GM19238 (cell line): ENCODE measurements around the gene RC3H2.
"Not testable (repeated sequence)": the region's sequence is repeated elsewhere in the genome, so short reads cannot be mapped to it uniquely, and the experiment has no call there.

ENCODE experiments used
- DNase-seq: peaks from one replicate; pipeline ENCODE4 v3.0.0; 2011; ENCODE audit warnings: low spot score; ENCODE audit not compliant: insufficient read length

The RC3H2 gene

DNA sequence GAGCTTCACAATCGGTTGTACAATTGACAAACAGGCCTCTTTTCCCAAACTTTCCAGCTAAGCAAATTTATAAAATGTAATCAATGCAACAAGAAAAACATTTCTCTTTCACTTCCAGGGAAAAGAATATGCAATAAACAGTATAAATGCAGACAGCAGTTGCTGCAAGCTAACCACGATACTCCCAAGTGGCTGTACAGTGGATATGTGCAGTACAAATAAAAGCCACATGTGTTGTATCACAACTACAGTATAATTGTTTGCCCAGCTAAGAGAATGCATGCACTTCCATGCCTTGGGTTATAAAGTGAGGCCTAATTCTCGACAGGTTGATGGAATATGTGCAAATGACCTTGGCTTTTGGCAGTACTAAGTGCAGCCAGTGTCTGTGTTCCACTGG, 60.0 kb downstream of the RC3H2 start:
- no peak for DNase-seq

DNA sequence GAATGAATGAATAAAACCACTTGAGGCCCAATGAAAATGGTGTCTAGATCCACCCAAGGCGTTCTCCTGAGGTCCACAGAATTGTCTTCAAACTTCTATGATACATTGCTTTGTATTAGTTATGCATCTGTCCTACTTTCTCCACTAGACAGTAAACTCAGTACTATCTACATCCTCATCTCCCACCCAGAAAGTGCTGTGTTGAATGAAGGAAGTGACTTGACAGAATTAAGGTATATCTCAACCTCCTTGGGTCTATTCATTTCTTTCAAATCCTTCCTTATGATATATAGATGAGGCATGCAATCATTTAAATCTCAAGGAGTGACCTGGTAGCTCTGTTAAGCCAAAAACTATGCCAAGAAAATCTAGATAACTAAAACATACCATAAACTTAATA, 61.0 kb downstream of the RC3H2 start:
- DNase-seq, result no peak

DNA sequence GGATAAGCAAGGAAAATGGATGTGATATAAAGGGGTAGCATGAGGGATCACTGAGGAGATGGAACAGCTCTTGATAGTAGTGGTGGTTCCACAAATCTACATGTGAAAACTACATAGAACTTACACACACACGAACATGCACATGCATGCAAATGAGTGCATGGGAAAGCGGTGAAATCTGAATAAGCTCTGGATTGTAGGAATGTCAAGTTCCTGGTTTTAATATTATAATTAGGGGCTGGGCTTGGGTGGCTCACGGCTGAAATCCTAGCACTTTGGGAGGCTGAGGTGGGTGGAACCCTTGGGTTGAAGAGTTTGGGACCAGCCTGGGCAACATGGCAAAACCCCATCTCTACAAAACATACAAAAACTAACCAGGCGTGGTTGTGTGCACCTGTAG, 63.7 kb downstream of the RC3H2 start:
- no peak for DNase-seq

DNA sequence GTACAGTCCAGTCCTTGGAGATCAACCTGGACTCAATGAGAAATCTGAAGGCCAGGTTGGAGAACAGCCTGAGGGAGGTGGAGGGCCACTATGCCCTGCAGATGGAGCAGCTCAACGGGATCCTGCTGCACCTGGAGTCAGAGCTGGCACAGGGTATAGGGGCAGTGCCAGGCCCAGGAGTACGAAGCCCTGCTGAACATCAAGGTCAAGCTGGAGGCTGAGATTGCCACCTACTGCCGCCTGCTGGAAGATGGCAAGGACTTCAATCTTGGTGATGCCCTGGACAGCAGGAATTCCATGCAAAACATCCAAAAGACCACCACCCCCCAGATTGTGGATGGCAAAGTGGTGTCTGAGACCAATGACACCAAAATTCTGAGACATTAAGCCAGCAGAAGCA, 66.7 kb downstream of the RC3H2 start:
- not testable (repeated sequence) for DNase-seq

DNA sequence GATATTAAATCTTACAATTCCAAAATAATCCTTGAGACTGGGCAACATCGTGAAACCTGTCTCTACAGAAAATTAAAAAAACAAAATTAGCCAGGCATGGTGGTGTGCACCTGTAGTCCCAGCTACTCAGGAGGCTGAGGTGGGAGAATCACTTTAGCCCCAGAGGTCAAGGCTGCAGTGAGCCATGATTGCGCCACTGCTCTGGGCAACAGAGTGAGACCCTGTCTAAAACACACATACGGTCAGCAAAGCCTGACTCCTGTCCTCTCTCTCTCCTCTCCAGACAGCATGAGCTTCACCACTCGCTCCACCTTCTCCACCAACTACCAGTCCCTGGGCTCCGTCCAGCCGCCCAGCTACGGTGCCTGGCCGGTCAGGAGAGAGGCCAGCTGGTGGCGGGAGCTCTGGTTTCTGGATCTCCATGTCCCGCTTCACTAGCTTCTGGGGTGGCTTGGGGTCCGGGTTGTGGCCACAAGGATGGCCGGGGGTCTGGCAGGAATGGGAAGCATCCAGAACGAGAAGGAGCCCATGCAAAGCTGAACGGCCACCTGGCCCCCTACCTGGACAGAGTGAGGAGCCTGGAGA, 67.8 kb downstream of the RC3H2 start:
- no peak for DNase-seq

DNA sequence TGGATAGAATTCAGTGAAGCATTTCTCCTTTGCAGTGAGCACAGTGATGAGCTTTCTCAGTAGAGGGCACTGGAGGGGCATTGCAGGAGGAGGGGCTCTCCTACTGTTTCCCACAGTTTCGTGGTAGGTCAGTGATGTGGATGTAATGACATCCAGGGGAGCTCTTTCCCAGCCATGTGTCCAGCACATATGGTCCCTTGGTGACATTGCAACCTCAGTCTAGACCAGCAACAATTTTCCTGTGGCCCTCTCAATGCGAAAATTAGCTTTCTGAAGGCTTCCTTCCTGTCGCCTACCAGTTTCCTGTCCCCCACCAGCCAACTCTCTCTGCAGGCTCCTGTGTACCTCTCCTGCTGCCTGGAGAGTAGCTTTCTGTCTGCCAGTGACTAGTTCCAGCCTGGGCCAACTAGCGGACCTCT, 69.8 kb downstream of the RC3H2 start:
- DNase-seq, result peak; percentile 29

DNA sequence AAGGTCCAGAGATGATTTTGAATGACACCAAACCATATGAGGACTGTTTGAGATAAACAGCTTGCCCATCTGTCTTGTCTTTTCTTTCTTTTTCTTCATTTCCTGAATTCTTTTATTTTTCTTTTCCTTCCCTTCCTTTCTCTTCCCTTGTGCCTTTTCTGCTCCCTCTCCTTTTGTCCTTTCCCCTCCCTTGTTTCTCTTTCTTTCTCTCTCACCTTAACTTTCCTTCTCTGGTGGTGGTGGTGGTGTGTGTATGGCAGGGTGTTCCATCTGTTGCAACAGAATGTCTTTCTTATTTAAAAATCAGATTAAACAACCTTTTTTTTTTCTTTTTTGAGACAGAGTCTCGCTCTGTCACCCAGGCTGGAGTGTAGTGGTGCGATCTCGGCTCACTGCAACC, 73.0 kb downstream of the RC3H2 start:
- DNase-seq, result no peak

DNA sequence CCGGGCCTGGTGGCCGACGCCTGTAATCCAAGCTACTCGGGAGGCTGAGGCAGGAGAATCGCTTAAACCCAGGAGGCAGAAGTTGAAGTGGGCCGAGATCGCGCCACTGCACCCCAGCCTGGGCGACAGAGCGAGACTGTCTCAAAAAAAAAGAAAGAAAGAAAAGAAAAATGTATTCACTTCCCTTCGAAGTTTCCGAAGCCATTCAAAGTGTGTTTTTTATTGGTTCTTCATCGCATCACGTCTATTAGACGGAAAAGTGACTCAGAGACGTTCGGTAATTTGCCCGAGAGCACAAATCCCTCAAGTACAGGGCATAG, 76.2 kb downstream of the RC3H2 start:
- DNase-seq, result not testable (repeated sequence)

DNA sequence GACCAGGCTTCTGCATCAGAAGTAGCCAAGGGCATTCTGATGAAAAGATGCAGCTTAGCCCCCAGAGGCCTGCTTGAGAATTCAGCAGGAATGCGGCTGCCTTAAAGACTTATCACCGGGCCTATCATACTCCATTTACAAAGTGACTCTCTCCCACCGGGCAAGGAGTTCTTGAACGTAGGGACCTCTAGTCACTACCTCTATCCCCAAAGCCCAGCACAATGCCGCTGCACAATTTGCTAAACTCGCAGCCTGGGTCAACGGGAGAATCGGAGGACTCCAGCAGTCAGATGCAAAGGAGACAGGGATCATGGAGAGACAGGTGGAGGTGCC, 77.4 kb downstream of the RC3H2 start:
- DNase-seq, result no peak

DNA sequence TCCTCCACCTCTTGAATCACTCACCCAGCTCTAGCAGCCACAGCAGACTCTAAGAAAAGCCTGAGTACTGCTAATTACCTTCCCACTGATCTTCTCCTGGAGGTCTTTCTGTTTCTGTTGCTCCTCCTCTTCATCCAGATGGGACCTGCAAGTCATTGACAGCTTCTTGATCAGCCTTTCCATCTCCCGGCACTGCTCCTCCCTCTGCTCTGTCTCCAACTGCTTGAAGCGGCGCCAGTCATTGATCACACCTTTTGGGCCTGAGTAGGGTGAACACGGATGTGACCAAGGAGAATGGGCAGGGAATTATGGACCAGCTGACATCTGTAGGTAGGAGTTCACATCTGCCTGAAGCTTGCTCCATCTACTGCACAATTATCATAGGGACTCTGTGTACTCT, 82.2 kb downstream of the RC3H2 start:
- DNase-seq, result no peak

DNA sequence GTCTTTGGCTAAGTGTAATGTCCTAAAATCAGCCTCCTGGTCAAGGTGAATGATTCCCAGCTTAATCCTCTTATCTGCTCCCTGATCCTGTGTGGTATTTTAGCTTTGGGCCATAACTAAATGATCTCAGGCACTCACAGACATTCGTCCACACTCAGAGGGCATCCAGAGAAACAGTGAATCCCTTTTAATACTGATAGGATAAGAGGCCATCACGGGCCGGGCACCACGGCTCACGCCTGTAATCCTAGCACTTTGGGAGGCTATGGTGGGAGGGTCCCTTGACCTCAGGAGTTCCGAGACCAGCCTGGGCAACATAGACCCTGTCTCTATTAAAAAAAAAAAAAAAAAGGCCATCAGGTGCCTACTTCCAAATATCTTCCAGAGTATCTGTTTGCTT, 83.1 kb downstream of the RC3H2 start:
- DNase-seq, result no peak

DNA sequence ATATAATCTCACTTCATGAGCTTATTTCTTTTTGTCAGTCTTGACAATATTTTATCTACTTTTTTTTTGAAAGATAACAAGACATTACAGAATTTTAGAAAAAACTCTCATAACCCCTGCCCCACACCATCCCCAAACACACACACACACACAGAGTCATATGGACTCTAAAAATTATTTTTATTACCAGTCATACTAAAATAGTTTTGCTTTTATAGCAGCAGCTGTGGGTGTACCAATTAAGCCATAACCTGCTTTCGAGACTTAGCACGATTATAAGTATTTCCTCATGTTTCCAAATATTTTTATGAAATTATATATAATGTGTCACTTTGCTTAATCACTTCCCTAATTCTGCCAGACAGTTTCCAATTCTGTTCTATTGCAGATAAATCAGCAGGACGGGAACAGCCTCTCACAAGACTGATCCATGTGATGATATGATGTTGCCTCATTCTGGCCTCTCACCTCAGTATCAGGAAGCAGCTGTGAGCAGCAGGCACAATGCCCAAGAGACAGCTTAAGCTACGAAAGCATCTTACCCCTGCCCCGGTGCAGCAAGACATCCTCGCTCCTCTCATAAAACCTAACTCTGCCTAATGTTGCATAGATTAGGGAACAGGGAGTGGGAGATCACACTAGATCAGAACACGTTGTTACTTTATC, 83.7 kb downstream of the RC3H2 start:
- no peak for DNase-seq

DNA sequence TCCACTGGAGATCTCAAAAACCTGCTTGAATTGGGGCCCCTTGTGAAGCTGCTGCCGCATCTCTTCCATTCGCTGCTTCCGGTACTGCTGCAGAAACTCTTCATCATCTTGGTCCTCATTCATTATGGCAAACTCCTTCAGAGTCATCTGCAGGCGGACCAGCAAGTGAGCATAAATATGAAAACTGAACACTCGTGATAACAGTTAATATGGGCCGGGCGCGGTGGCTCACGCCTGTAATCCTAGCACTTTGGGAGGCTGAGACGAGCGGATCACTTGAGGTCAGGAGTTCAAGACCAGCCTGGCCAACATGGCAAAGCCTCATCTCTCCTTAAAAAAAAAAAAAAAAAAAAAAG, 84.7 kb downstream of the RC3H2 start:
- DNase-seq, result no peak

DNA sequence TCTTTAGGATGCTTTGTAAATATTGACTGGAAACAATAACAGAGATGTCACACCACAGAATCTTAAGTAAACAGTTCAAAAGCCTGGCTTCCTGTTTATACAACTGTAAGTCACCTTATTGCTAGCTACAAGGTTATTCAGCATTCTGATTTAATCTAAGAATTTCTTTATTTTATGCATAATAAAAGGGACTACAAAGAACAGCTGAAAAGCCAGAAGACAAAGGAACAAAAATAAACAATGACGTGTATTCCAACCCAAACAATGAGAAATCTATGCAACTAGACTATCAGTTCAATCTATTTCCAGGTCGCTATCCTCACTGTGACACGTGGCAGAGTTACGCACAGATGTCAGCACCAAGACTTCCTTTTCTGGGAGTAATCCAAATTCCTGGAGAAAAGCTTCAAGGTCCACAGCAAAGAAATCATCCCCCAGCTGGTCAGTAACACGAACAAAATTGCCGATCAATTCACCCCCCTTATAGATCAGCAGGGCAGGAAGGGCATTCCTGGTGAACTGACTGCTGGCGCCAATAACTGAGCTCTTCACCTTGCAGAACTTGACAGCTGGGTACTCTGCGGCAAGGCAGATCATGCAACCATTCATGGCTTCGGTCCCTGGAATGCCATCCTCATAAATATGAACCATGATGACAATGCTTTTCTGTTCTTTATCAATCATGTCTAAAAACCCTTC, 85.2 kb downstream of the RC3H2 start:
- DNase-seq, result no peak

DNA sequence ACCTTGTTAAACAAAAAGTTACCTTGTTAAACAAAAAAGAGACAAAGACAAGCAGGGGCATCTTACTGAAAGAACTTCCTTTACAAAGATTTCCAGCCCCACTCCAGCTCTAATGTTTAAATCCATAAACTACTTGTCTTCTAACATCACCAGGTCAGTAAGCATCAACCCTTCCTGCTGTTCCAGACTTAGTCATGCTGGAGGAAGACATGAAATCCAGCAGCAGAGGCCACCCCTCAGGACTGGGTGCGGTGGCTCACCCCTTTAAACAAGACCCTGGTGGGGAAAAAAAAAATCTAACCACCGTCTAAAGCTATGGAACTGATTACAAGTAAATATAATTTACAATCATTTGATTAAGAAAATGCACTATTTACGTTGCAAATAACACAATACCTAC, 85.8 kb downstream of the RC3H2 start:
- DNase-seq, result no peak

DNA sequence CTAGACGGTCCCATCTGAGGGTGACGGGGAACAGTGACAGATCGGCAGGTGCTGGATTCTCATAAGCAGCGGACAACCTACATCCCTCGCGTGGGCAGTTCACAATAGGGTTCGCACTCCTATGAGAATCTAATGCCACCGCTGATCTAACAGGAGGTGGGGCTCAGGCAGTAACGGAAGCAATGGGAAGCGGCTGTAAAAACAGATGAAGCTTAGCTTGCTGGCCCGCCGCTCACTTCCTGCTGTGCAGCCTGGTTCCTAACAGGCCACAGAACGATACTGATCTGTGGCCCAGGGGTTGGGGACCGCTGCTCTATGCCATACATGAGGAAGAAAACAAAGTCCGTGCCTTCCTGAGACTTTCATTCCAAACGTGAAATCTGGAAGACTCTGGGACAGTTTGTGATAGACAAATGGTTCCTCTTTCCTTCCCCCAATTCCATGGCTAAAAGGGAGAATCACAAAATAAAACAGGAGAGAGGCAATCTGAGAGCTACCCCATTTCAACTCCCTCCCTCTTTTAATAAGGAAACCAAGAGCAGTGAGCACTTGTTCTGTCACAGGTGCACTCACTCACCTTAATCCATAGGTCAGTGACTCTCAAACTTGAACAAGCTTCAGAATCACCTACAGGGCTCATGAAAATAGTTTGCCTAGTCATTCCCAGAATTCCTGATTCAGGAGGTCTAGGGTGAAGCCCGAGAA, 88.8 kb downstream of the RC3H2 start:
- no peak for DNase-seq

DNA sequence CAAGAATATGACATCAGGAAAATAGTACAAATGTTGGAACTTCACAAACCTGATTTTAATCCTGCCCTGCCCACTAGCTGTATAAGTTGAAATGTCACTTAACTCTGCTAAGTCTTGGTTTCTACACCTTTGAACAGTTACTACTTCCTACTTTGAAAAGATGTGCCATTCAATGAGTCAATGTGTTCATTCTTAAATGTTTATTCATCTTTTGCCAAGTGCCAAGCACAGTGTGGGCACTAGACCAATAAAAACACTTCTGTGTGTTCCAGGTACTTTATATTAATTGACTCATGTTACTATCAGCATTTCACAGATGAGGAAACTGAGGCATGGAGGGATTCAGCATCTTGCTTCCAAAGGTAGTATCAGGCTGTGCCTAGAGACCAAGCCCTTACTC, 89.6 kb downstream of the RC3H2 start:
- no peak for DNase-seq

DNA sequence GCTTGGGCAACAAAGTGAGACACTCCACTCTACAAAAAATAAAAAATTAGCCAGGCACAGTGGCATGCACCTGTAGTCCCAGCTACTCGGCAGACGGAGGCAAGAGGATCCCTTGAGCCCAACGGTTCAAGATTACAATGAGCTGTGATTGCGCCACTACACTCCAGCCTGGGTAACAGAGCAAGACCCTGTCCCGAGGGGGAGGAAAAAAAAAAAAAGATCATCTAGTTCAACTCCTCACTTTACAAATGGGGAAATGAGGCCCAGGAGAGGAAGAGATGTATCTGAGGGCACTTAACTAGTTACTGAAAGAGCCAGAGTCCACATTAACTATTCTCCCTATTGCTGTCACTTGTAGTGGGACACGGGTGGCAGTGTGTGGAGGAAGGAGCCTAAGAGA, 90.6 kb downstream of the RC3H2 start:
- no peak for DNase-seq

DNA sequence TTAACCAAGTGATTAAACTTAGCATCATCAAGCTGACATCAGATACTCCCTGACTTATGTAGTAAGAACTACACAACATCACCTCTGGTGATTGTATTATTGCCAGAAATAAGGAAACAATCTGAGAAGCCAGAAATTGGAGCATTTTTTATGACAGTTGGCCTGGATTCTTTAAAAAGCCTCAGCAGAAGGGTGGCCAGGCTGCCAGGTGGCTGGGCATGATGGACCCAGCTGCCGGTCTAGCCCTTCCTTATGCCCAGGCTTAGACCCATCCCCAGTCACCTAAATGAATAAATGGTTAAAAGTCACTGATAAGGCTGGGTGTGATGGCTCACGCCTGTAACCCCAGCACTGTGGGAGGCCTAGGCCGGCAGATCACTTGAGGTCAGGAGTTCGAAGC, 92.4 kb downstream of the RC3H2 start:
- no peak for DNase-seq

DNA sequence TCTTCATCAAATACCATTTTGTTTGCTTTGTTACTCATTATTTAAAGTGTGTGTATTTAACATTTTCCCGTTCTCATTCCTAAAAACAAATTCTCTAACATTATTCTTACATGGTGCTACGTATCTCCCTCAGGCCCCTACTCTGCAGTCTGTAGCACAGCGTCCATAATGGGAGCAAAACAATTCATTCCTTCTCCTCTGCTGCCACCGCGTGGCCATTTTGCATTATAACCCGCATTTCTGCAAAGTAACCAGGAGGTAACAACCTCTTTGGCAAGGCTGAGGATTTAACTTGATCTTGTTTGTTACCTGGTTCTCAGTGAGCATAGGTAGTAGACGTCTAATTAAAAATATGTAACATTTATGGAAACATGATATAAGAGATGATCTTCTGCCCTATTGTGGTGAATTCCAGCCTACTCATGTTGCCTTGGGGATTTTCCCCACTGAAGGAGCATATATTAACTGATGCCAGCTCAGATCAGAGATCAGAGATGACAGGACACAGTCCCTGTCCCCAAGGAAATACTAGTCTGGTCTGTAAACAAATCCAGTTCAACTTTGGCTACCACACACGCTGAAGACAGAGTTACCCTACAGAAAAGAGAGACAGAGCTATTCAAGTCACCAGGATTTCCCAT, 94.7 kb downstream of the RC3H2 start:
- DNase-seq, result peak; percentile 64

DNA sequence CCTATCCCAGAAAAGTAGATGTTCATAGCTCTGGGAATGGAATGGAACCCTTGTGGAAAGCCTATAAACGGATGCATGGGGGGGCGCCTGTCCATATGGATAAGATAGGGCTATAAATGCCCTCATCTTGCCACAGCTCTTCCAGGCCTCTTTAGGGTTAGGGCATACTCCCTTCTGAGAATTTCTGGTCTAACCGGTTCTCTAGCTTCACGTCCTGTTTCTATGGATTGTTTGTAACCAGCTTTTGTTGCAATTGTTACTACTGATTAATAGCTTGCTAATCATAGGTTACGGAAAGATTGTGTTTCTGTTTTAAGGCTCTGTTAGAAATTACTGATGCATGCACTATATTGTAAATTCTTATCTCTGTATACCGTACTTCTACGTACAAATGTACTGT, 95.9 kb downstream of the RC3H2 start:
- not testable (repeated sequence) for DNase-seq

DNA sequence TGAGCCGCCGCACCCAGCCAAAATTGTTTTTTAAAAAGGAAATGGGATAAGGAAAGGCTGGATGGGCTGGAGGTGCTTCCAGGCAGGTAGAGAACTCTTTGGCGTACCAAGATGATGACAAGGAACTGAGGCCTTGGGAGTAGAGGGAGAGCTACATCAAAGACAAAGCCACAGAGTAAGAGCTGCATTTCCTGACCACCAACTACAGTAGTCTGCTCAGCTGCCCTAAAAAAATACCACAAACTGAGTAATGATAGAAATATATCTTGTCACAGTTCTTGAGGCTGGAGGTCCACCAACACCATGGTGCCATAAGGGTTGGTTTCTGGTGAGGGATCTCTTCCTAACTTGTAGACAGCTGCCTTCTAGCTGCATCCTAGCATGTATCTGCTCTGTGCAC, 97.0 kb downstream of the RC3H2 start:
- DNase-seq, result no peak
